ENCODE data around the gene DCAF6. TPM values are rescaled to one million over a fixed set of nuclear protein-coding genes. Genes with fewer than 3 reads are reported as not detected.

The DCAF6 gene
- total RNA-seq, 1 donor from 2014 or later = 42.7 TPM

DNA sequence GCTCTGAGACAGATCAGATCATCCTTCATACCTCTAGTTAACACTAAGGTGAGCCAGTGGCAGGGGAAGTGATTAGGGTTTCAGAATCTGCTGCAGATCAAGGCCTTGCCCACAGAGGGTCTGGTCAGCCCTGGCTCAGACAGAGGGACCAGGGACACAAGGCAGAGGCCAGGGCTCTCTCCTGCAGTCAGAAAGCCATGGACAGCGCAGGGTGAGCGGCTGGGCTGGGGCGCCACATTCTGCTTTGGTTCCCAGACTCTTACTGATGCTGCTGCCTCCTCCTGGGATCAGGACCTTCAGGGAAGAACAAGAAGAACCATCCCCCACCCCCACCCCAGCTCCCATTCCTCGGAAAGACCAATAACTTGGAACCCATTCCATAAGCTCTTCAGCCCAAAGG is 157.1 kb downstream of the DCAF6 start:
- TF ChIP-seq, protein P1, sequence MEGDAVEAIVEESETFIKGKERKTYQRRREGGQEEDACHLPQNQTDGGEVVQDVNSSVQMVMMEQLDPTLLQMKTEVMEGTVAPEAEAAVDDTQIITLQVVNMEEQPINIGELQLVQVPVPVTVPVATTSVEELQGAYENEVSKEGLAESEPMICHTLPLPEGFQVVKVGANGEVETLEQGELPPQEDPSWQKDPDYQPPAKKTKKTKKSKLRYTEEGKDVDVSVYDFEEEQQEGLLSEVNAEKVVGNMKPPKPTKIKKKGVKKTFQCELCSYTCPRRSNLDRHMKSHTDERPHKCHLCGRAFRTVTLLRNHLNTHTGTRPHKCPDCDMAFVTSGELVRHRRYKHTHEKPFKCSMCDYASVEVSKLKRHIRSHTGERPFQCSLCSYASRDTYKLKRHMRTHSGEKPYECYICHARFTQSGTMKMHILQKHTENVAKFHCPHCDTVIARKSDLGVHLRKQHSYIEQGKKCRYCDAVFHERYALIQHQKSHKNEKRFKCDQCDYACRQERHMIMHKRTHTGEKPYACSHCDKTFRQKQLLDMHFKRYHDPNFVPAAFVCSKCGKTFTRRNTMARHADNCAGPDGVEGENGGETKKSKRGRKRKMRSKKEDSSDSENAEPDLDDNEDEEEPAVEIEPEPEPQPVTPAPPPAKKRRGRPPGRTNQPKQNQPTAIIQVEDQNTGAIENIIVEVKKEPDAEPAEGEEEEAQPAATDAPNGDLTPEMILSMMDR (IDR thresholded peaks at IDR 0.05; ENCODE audit: unreplicated experiment) = no peak
- Mint-ChIP-seq H3K9me3 (ENCODE audit: low read depth) (no peaks in the 10 kb centered on the region), H3K4me3 (ENCODE audit: low read depth) (no peak overlapping the region), H3K27me3 (no peaks in the 10 kb centered on the region), H3K4me1 (ENCODE audit: low read depth) (no peaks in the 10 kb centered on the region), H3K36me3 (ENCODE audit: insufficient read depth) (peaks cover 23% of the 10 kb centered on the region), H3K27ac (no peak overlapping the region)
- no peak for DNase-seq (ENCODE audit: low spot score, unreplicated experiment)

DNA sequence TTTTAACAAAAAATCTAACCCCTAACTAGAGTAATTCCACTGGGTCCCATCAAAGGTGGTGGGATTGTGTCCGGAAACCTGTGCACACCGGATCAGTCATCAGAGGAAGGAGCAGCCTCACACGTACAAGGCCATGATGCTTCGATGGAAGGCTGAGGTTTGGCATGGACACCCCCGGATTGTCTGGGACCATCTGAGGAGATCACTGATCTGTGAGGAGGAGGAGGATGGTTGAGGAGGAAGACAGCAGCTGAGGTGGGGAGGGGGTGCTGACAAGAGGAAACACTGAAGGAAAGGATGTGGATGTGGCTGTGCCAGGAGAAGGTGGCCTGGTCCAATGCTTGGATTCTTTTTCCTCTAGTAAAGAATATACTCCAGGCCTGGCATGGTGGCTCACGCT is 159.0 kb downstream of the DCAF6 start:
- Mint-ChIP-seq H3K27me3 (no peaks in the 10 kb centered on the region), H3K4me3 (ENCODE audit: low read depth) (no peak overlapping the region), H3K27ac (no peak overlapping the region), H3K4me1 (ENCODE audit: low read depth) (no peaks in the 10 kb centered on the region), H3K36me3 (ENCODE audit: insufficient read depth) (peaks cover 20% of the 10 kb centered on the region), H3K9me3 (ENCODE audit: low read depth) (no peaks in the 10 kb centered on the region)
- TF ChIP-seq, protein P1 (IDR thresholded peaks at IDR 0.05; ENCODE audit: unreplicated experiment) = no peak
- no peak for DNase-seq (ENCODE audit: low spot score, unreplicated experiment)

DNA sequence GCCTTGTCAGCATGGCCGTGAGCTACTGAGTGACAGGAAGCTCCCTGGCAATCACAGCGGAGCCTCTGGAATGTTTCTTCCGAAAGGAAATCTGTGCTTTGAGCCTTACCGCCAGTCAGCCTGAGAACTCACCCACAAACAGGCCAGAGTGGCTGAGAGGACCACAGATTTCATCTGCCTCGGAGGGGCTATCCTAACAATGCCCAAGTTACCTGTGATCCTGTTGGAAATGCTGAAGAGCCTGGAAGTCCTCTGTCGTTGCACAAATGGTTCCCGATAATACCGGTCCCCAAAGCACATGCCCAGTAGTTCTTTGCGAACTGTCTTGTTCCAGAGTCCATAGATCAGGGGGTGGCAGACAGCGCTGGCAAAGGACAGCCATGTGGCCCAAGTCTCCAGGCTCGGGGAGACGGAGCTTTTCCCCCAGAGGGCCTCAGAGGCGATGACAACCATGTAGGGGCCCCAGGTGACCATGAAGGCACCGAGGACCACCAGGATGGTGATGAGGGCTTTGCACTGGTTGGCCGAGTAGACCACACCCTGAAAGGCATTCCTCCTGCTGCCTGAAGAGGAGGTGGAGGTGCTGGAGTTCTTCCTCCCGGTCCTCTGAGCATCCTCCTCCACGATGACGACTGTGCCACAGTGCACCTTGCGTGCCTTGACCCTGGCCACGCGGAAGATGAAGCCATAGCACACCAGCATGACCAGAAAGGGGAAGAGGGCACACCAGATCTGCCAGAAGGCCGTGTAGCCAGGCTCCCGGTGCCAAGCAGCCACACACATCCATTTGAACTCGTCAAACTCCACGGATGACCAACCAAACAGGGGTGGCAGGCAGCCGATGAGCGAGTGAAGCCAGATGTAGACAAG is 160.0 kb downstream of the DCAF6 start:
- DNase-seq (ENCODE audit: low spot score, unreplicated experiment) = no peak
- no peak overlapping the region for H3K27ac Mint-ChIP-seq
- no peaks in the 10 kb centered on the region for H3K9me3 Mint-ChIP-seq (ENCODE audit: low read depth)
- H3K4me1 Mint-ChIP-seq (ENCODE audit: low read depth) = no peaks in the 10 kb centered on the region
- peaks cover 16% of the 10 kb centered on the region for H3K36me3 Mint-ChIP-seq (ENCODE audit: insufficient read depth)
- H3K27me3 Mint-ChIP-seq = no peaks in the 10 kb centered on the region
- TF ChIP-seq, protein P1 (IDR thresholded peaks at IDR 0.05; ENCODE audit: unreplicated experiment) = no peak
- H3K4me3 Mint-ChIP-seq (ENCODE audit: low read depth) = no peak overlapping the region

DNA sequence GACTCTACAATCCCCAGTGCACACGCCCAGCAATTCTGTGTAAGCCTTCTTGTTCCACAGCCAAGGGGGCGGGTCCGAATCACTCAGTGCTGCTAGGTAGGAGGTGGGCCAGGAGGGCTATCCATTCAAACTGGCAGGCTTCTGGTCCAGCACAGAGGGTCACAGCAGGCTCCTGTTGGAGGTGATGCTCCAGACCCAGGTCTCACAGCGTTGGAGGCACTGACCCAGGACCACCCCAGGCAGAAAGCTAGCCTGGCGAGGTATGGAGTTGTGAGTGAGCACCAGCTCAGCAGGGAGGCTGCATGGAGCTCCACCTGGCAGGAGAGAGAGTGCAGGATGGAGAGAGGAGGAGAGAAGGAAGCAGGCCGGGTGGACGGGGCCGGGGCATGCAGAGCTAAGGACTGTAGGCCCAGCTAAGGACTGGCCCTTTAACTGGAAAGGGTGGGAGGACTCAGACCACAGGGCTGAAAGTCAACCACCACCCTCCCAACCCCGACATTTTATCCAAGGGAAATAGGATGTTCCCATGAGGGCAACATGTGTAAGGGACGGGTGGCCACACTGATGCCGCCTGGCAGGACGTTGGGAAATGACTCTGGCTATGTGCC is 161.5 kb downstream of the DCAF6 start:
- Mint-ChIP-seq H3K9me3 (ENCODE audit: low read depth) (no peaks in the 10 kb centered on the region), H3K27me3 (no peaks in the 10 kb centered on the region), H3K27ac (no peak overlapping the region), H3K4me3 (ENCODE audit: low read depth) (no peak overlapping the region), H3K36me3 (ENCODE audit: insufficient read depth) (peaks cover 17% of the 10 kb centered on the region), H3K4me1 (ENCODE audit: low read depth) (no peaks in the 10 kb centered on the region)
- TF ChIP-seq, protein P1 (IDR thresholded peaks at IDR 0.05; ENCODE audit: unreplicated experiment) = no peak
- no peak for DNase-seq (ENCODE audit: low spot score, unreplicated experiment)

DNA sequence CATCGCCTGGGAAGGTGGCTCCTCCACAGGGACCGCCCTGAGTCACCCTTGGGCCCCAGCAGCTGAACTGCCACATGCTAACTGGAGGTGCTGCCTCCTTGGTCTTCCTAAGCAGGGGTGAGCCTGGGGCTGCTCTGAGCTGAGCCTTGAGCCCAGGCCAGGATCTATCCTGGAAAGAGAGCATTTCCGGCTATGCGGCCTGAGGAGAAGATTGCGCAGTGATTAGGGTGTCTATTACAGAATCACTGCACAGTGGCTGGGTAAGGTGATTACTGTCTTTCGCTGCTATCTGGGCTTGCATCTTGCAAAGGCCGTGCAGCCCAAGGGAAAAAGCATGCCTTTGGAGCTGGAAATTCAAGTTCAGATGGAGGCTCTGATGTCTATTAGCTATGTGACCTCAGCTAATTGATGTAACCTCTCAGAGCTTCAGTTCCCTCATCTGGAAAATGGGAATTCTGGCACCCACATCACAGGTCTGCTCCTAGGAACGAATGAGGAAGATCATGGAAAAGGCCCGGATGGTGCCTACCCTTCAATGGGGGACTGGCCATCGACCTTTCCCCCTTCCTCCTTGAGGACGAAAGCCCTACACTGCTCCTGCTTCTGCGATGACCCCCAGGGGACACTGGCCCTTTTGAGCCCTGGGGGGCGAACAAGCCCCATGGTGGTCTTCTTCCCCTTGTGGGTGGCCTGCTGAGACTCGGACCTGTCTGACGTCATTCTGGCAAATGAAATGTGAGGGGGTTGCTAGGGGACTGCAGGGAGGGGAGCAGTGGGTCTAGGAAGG is 162.2 kb downstream of the DCAF6 start:
- H3K27me3 Mint-ChIP-seq = no peaks in the 10 kb centered on the region
- no peak overlapping the region for H3K4me3 Mint-ChIP-seq (ENCODE audit: low read depth)
- no peaks in the 10 kb centered on the region for H3K4me1 Mint-ChIP-seq (ENCODE audit: low read depth)
- H3K36me3 Mint-ChIP-seq (ENCODE audit: insufficient read depth) = peaks cover 14% of the 10 kb centered on the region
- TF ChIP-seq, protein P1 (IDR thresholded peaks at IDR 0.05; ENCODE audit: unreplicated experiment) = no peak
- DNase-seq (ENCODE audit: low spot score, unreplicated experiment) = no peak
- no peaks in the 10 kb centered on the region for H3K9me3 Mint-ChIP-seq (ENCODE audit: low read depth)
- H3K27ac Mint-ChIP-seq = no peak overlapping the region
